HG03565 (cell line): ENCODE data around the gene TGM3.

Experiments
- ATAC-seq: cut with Tn5 transposase; IDR thresholded peaks from one replicate; pipeline ENCODE4 v1.9.1; 2021; ENCODE audit warnings: mild to moderate bottlenecking, moderate library complexity; ENCODE audit not compliant: unreplicated experiment

TGM3 gene

GRCh38 chr20:2305029-2305428, 9.2 kb downstream of the TGM3 start:
- no peak for ATAC-seq

- ATAC-seq, result no peak
These were observed 9.7 kb downstream of the TGM3 start for GRCh38 chr20:2305479-2305878.

- no peak for ATAC-seq
These were observed 10.1 kb downstream of the TGM3 start for GRCh38 chr20:2305946-2306345.

- ATAC-seq, result no peak
These were observed 11.3 kb downstream of the TGM3 start for GRCh38 chr20:2307136-2307535.

- no peak for ATAC-seq
These were observed 15.5 kb downstream of the TGM3 start for GRCh38 chr20:2311329-2311728.

GRCh38 chr20:2312876-2313275, 17.1 kb downstream of the TGM3 start:
- ATAC-seq, result no peak

GRCh38 chr20:2313316-2313715, 17.5 kb downstream of the TGM3 start:
- ATAC-seq, result no peak

GRCh38 chr20:2314759-2315439, 19.1 kb downstream of the TGM3 start:
- ATAC-seq, result no peak

GRCh38 chr20:2315440-2315778, 19.6 kb downstream of the TGM3 start:
- ATAC-seq, result no peak

- no peak for ATAC-seq
These were observed 21.2 kb downstream of the TGM3 start for GRCh38 chr20:2316847-2317495.

- no peak for ATAC-seq
These were observed 25.2 kb downstream of the TGM3 start for GRCh38 chr20:2320813-2321658.

GRCh38 chr20:2323051-2323450, 27.2 kb downstream of the TGM3 start:
- ATAC-seq, result no peak

- no peak for ATAC-seq
These were observed 30.2 kb downstream of the TGM3 start for GRCh38 chr20:2326046-2326445.

- no peak for ATAC-seq
These were observed 32.1 kb downstream of the TGM3 start for GRCh38 chr20:2327620-2328555.

GRCh38 chr20:2329286-2329685, 33.5 kb downstream of the TGM3 start:
- ATAC-seq, result no peak

GRCh38 chr20:2330090-2330695, 34.4 kb downstream of the TGM3 start:
- no peak for ATAC-seq

- ATAC-seq, result no peak
These were observed 35.3 kb downstream of the TGM3 start for GRCh38 chr20:2331106-2331505.

- no peak for ATAC-seq
These were observed 36.2 kb downstream of the TGM3 start for GRCh38 chr20:2331901-2332565.

- ATAC-seq, result no peak
These were observed 36.9 kb downstream of the TGM3 start for GRCh38 chr20:2332711-2333110.

- ATAC-seq, result no peak
These were observed 38.0 kb downstream of the TGM3 start for GRCh38 chr20:2333821-2334220.
